Brain pericyte (primary cell): Measurements from ENCODE around the gene DMWD.

Experiments used
- DNase-seq: peaks from one replicate; pipeline ENCODE4 v3.0.0-alpha.2; 2012; ENCODE audit warnings: low read depth, low spot score

DMWD gene

DNA sequence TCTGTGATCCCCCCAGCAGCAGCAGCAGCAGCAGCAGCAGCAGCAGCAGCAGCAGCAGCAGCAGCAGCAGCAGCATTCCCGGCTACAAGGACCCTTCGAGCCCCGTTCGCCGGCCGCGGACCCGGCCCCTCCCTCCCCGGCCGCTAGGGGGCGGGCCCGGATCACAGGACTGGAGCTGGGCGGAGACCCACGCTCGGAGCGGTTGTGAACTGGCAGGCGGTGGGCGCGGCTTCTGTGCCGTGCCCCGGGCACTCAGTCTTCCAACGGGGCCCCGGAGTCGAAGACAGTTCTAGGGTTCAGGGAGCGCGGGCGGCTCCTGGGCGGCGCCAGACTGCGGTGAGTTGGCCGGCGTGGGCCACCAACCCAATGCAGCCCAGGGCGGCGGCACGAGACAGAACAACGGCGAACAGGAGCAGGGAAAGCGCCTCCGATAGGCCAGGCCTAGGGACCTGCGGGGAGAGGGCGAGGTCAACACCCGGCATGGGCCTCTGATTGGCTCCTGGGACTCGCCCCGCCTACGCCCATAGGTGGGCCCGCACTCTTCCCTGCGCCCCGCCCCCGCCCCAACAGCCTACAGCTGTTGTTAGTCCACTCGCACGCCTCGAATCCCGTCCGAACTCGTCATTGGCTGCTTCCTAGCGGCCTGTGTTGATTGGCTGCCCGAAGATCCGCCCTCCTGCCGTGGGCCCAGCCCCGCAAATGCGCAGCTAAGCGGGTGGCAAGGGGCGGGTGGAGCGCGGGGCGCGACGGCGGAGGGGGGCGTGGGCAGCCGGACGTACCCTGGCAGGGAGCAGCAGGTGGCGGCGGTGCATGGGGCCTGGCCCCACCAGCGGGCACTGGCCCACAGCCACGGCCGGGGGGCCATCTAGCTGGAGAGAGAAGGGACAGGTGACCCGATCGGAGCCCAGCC is 22.2 kb downstream of the DMWD start:
- DNase-seq: peak; percentile 95

- no peak for DNase-seq
Observed at GRCh38 chr19:45769821-45770191, 22.8 kb downstream of the DMWD start.

DNA sequence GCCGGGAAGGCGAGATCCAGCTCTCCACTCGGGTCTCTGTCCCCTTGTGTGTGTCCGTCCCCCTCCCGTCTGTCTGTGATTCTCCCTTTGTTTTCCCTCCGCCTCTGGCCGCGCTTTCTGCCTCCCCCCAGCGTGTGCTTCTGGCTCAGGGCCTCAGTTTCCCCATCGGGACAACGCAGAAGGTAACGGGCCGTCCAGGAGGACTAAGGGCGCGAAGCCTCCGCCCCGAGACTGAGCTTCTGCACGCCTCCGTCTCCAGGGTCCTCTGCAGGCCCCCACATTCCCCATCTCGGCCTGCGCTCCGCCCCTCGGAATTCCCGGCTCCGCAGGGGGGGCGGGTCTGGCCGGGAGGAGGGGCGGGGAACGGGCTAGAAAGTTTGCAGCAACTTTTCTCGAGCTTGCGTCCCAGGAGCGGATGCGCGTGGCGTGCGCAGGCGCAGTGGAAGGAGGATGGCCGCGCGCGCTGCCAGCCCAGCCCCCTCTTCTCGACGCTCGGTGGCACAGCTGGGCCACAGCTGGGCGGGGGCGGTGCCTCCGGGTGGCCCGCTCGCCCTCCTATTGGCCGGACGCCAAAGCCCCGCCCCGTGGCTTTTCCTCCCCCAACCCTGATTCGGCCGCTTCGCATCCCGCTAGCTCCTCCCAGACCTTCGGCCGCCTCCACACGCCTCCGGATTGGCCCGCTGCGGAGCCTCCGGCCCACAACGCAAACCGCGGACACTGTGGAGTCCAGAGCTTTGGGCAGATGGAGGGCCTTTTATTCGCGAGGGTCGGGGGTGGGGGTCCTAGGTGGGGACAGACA is 23.5 kb downstream of the DMWD start, which contains the start of gene SIX5:
SIX5 (minus strand) TSS at position 269 of the 799 bp plus-strand sequence. CDS start 408 bp downstream, outside the sequence.
- DNase-seq: peak; percentile 97

- DNase-seq: no peak
Observed at GRCh38 chr19:45768655-45768983, 24.0 kb downstream of the DMWD start.

- peak; percentile 37 for DNase-seq
Observed at GRCh38 chr19:45767881-45768654, 24.6 kb downstream of the DMWD start.

DNA sequence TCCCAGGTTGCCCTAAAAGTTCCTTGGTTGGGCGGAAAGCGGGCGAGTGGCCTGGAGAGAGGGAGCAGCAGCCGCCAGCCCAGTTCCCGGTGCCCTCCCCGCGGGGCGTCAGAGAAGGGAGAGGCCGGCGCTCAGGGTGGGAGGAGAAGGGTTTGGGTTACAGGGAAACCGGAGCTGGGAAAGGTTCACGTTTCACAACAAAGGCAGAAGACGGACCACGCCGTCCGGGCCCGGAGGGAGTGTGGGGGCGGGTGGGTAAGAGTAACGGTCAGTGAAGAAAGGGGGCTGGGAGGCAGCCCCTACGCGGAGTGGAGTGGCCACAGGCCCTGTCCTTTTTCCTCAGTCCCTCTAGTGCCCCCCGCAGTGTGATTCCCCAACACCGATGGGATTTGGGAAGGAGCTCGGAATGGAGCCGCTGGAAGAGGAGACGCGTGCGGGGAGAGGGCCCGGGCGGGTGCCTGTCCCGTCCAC is 25.2 kb downstream of the DMWD start:
- peak; percentile 63 for DNase-seq

- DNase-seq: no peak
Observed at GRCh38 chr19:45766869-45767346, 25.7 kb downstream of the DMWD start.

GRCh38 chr19:45766296-45766868 is 26.3 kb downstream of the DMWD start:
- DNase-seq: no peak

- no peak for DNase-seq
Observed at GRCh38 chr19:45765702-45766295, 26.8 kb downstream of the DMWD start.

- DNase-seq: no peak
Observed at GRCh38 chr19:45764945-45765701, 27.5 kb downstream of the DMWD start.

DNA sequence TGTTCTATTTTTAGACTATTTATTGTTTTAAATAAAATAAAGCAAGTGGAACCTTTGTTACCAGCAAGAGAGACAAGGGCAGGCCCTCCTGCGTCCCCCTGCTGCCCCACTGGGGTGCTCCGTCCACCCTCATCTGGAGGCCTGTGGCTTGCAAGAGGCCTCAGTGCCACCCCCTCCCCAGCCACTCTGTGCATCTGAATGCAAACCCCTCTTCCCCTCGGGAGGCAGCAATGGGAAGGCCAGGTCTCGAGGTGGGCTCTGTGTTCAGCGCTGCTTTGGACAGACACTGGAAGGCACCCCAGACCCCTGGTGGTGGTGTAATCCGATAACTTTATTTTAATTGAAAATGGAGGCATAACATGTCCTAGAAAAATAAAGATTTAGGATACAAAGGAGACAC is 28.2 kb downstream of the DMWD start:
- DNase-seq: no peak

DNA sequence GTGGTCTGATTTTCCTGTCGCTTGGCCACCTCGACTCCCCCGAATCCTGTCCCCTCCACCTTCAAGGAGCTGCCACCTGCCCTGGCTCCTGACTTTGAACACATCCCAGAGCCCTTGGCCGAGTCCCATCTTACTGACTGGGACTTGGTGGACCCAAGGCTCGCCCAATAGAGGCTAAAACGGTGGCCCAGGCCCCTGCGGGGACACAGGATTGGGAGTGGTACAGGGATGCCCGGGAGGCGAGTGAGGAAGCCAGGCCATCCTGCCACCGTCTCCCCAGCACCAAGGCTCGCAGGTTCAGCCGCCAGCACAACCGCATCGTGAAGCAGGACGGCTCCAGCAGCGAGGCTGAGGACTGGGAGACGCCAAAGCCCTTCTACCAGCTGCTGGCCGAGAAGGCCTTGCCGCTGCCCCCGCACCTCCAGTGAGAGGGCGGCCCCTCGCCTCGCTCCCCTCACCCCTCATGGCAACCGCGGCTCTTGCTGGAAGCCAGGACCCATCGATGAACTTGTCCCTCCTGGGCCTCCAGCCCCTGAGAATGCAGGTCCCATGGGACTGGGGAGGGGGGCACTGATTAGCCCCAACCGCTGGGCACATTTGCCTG is 28.9 kb downstream of the DMWD start:
- DNase-seq: no peak

- no peak for DNase-seq
Observed at GRCh38 chr19:45762870-45763631, 29.6 kb downstream of the DMWD start.

GRCh38 chr19:45761714-45762113 is 30.9 kb downstream of the DMWD start:
- no peak for DNase-seq

DNA sequence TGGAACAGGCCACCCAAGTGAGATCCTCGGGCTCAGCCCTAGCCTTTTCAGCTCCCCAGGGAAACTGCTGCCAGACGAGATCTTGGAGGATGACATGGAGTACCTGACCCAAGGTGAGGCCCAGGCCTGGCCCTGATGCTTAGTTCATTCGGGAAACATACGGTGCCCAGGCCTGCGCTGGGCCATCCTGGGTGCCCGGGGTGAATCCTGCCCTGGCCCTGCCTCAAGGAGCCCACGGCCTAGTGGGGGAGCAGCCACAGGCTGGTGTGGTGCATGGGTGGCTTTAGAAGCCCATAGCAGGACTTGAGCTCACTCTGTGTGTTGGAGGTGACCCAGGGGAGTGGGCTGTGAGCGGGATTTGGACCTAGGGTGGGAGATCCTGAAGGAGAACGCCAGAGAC is 33.7 kb downstream of the DMWD start:
- no peak for DNase-seq

- DNase-seq: no peak
Observed at GRCh38 chr19:45757695-45758094, 35.0 kb downstream of the DMWD start.

GRCh38 chr19:45754323-45754722 is 38.3 kb downstream of the DMWD start:
- DNase-seq: no peak

- DNase-seq: no peak
Observed at GRCh38 chr19:45753548-45753947, 39.1 kb downstream of the DMWD start.

DNA sequence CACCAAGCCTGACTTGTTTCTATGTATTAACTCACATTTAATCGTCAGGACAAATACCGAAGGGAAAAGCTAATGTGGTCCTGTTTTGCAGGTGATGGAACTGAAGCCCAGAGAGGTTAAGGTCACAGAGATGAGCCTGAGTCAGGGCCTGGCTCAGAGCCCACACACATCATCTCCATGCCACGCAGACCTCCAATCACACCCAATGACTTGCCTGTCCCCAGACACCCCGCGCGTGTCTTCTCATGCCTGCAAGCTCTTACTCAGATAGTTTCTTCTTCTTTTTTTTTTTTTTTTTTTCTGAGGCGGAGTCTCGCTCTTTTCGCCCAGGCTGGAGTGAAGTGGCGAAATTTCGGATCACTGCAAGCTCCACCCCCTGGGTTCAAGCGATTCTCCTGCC is 40.0 kb downstream of the DMWD start:
- DNase-seq: no peak
